Measurements from ENCODE around the gene FBH1.
"Not testable (repeated sequence)": the region's sequence is repeated elsewhere in the genome, so short reads cannot be mapped to it uniquely, and the experiment has no call there.

Gene FBH1

GRCh38 chr10:5905854-5906507, 15.9 kb downstream of the FBH1 start:
- no peak for FAIRE-seq

- FAIRE-seq: no peak
These were observed 16.6 kb downstream of the FBH1 start for GRCh38 chr10:5906651-5907050.

- not testable (repeated sequence) for FAIRE-seq
These were observed 18.6 kb downstream of the FBH1 start for GRCh38 chr10:5908676-5909075.

GRCh38 chr10:5910323-5911100, 20.5 kb downstream of the FBH1 start:
- no peak for FAIRE-seq

- FAIRE-seq: no peak
These were observed 21.6 kb downstream of the FBH1 start for GRCh38 chr10:5911670-5912069.

GRCh38 chr10:5913736-5914135, 23.7 kb downstream of the FBH1 start:
- no peak for FAIRE-seq

- no peak for FAIRE-seq
These were observed 25.4 kb downstream of the FBH1 start for GRCh38 chr10:5915451-5915850.

- no peak for FAIRE-seq
These were observed 27.3 kb downstream of the FBH1 start for GRCh38 chr10:5917305-5917704.

GRCh38 chr10:5918763-5919162, 28.7 kb downstream of the FBH1 start:
- no peak for FAIRE-seq

GRCh38 chr10:5919568-5919967, 29.5 kb downstream of the FBH1 start:
- FAIRE-seq: no peak

GRCh38 chr10:5921746-5922145, 31.7 kb downstream of the FBH1 start:
- no peak for FAIRE-seq

- no peak for FAIRE-seq
These were observed 34.8 kb downstream of the FBH1 start for GRCh38 chr10:5924889-5925288.

- no peak for FAIRE-seq
These were observed 37.3 kb downstream of the FBH1 start for GRCh38 chr10:5927306-5927705.

GRCh38 chr10:5929442-5929841, 39.4 kb downstream of the FBH1 start:
- no peak for FAIRE-seq

- no peak for FAIRE-seq
These were observed 40.2 kb downstream of the FBH1 start for GRCh38 chr10:5930272-5930671.

GRCh38 chr10:5932345-5932744, 42.3 kb downstream of the FBH1 start:
- FAIRE-seq: no peak

GRCh38 chr10:5933909-5934546, 44.0 kb downstream of the FBH1 start:
- no peak for FAIRE-seq

- FAIRE-seq: no peak
These were observed 45.6 kb downstream of the FBH1 start for GRCh38 chr10:5935628-5936027.

- no peak for FAIRE-seq
These were observed 47.0 kb downstream of the FBH1 start for GRCh38 chr10:5937016-5937415.

- FAIRE-seq: no peak
These were observed 48.2 kb downstream of the FBH1 start for GRCh38 chr10:5938291-5938690.

- FAIRE-seq: no peak
These were observed 50.8 kb downstream of the FBH1 start for GRCh38 chr10:5940807-5941218.

GRCh38 chr10:5941579-5941978, 51.5 kb downstream of the FBH1 start:
- FAIRE-seq: no peak

GRCh38 chr10:5942001-5942400, 52.0 kb downstream of the FBH1 start:
- FAIRE-seq: no peak

GRCh38 chr10:5942474-5942873, 52.4 kb downstream of the FBH1 start:
- no peak for FAIRE-seq

Data from G401.6 (cell line).